Measurements from ENCODE around the gene NR0B2. TPM values are rescaled to one million over a fixed set of nuclear protein-coding genes. Genes with fewer than 3 reads are reported as not detected.
A peak's percentile ranks its signal among the peaks of the same experiment; 100 is the strongest.

Gene NR0B2
- polyA plus RNA-seq, 2 of the 4 experiments (the other 2 are of a cell fraction) = not detected

DNA sequence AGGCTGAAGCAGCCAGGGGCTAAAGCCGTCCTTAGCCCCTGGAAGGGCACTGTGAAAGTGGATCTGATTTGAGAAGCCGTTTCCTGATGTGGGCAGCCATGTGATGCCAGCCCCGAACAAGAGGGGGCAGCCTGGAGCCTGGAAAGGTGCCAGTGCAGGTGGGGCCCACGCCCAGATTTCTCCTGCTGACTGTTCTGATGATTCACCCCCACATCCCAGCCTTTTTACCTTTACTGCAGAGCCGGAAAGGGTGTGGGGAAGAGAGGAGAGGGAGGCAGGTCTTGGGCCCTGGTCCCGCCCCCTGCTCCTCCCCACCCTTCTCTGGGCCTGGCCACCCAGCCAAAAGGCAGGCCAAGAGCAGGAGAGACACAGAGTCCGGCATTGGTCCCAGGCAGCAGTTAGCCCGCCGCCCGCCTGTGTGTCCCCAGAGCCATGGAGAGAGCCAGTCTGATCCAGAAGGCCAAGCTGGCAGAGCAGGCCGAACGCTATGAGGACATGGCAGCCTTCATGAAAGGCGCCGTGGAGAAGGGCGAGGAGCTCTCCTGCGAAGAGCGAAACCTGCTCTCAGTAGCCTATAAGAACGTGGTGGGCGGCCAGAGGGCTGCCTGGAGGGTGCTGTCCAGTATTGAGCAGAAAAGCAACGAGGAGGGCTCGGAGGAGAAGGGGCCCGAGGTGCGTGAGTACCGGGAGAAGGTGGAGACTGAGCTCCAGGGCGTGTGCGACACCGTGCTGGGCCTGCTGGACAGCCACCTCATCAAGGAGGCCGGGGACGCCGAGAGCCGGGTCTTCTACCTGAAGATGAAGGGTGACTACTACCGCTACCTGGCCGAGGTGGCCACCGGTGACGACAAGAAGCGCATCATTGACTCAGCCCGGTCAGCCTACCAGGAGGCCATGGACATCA lies 50.7 kb downstream of the NR0B2 start, which contains the start of gene SFN (continued):
- TF ChIP-seq REST (IDR thresholded peaks at IDR 0.05) = peak; percentile 13; the same call in 1 of the 2 replicates
- TF ChIP-seq SMC3 (IDR thresholded peaks at IDR 0.05) = peak; percentile 32; the same call in 2 of the 3 replicates

GRCh38 chr1:26861889-26862378 lies 51.8 kb downstream of the NR0B2 start:
- H3K27ac ChIP-seq = peak overlapping the region; percentile 79 to 99
- no peak for TF ChIP-seq KDM1A (IDR thresholded peaks at IDR 0.05; ENCODE audit: low read depth)
- no peak for TF ChIP-seq CHD4 (IDR thresholded peaks at IDR 0.05; ENCODE audit: borderline replicate concordance)
- no peak for TF ChIP-seq HOXA7 (CRISPR knock-in tag; IDR thresholded peaks at IDR 0.05)
- H3K4me3 ChIP-seq = no peak overlapping the region
- POLR2A ChIA-PET = no interaction called here
- no peaks in the 10 kb centered on the region for H3K9me3 ChIP-seq
- no peak for FAIRE-seq
- H3K4me1 ChIP-seq = peaks cover 30% of the 10 kb centered on the region
- peak overlapping the region; percentile 100 for H3K4me2 ChIP-seq
- no peak for DNase-seq (ENCODE audit: low read depth in 1 of 2, low spot score in 1 of 2)
- no peak for ATAC-seq
- 46% methylated on average over 6 of the region's 7 CpGs for WGBS (ENCODE audit: missing lambda C conversion rate)
- CTCF ChIA-PET = interaction anchor here (0.9 to 7.2 kb wide), 8 partner anchors 8 to 259 kb away, joined by 3 to 57 read pairs (median 5); no protein-coding TSS in a partner anchor

Other genes with a start within 250 kb of the NR0B2 start
- gene ARID1A, start 218.0 kb downstream of the NR0B2 start, polyA plus RNA-seq (2011; rRNA removed) = 17.4 and 23.9 TPM in 2 replicates
- gene ARID1A, start 218.0 kb downstream of the NR0B2 start, polyA plus RNA-seq (2017; fragmentation: RNase III; extraction: RNeasy Plus Mini Kit Qiagen cat#74134 plus additional on column Dnase treatment) = 21.4 to 24.1 TPM (median 22.4 TPM) in 3 replicates
- 16.2 and 21.7 TPM in 2 replicates for gene PIGV, start 126.0 kb downstream of the NR0B2 start, polyA plus RNA-seq (2011; rRNA removed)
- 6.1 to 7.0 TPM (median 6.6 TPM) in 3 replicates for gene PIGV, start 126.0 kb downstream of the NR0B2 start, polyA plus RNA-seq (2017; fragmentation: RNase III; extraction: RNeasy Plus Mini Kit Qiagen cat#74134 plus additional on column Dnase treatment)
- 20.0 and 27.0 TPM in 2 replicates for gene ZDHHC18, start 87.3 kb downstream of the NR0B2 start, polyA plus RNA-seq (2011; rRNA removed)
- gene ZDHHC18, start 87.3 kb downstream of the NR0B2 start, polyA plus RNA-seq (2017; fragmentation: RNase III; extraction: RNeasy Plus Mini Kit Qiagen cat#74134 plus additional on column Dnase treatment) = 15.0 to 16.2 TPM (median 15.7 TPM) in 3 replicates
- gene SFN, start 50.8 kb downstream of the NR0B2 start, polyA plus RNA-seq (2011; rRNA removed) = 31.0 and 39.8 TPM in 2 replicates
- 114 to 150 TPM (median 141 TPM) in 3 replicates for gene SFN, start 50.8 kb downstream of the NR0B2 start, polyA plus RNA-seq (2017; fragmentation: RNase III; extraction: RNeasy Plus Mini Kit Qiagen cat#74134 plus additional on column Dnase treatment)
- 18.1 and 23.6 TPM in 2 replicates for gene GPN2, start 23.7 kb downstream of the NR0B2 start, polyA plus RNA-seq (2011; rRNA removed)
- gene GPN2, start 23.7 kb downstream of the NR0B2 start, polyA plus RNA-seq (2017; fragmentation: RNase III; extraction: RNeasy Plus Mini Kit Qiagen cat#74134 plus additional on column Dnase treatment) = 16.9 to 18.3 TPM (median 18.1 TPM) in 3 replicates
- 4.9 and 5.4 TPM in 2 replicates for gene GPATCH3, start 13.5 kb downstream of the NR0B2 start, polyA plus RNA-seq (2011; rRNA removed)
- gene GPATCH3, start 13.5 kb downstream of the NR0B2 start, polyA plus RNA-seq (2017; fragmentation: RNase III; extraction: RNeasy Plus Mini Kit Qiagen cat#74134 plus additional on column Dnase treatment) = 7.0 to 8.7 TPM (median 8.3 TPM) in 3 replicates
- 54.8 and 79.0 TPM in 2 replicates for gene NUDC, start 7.8 kb upstream of the NR0B2 start, polyA plus RNA-seq (2011; rRNA removed)
- 133 to 150 TPM (median 134 TPM) in 3 replicates for gene NUDC, start 7.8 kb upstream of the NR0B2 start, polyA plus RNA-seq (2017; fragmentation: RNase III; extraction: RNeasy Plus Mini Kit Qiagen cat#74134 plus additional on column Dnase treatment)
- gene KDF1, start 46.5 kb upstream of the NR0B2 start, polyA plus RNA-seq (2011; rRNA removed) = not detected in 2 replicates
- gene KDF1, start 46.5 kb upstream of the NR0B2 start, polyA plus RNA-seq (2017; fragmentation: RNase III; extraction: RNeasy Plus Mini Kit Qiagen cat#74134 plus additional on column Dnase treatment) = not detected in 3 replicates
- gene TRNP1, start 79.7 kb upstream of the NR0B2 start, polyA plus RNA-seq (2011; rRNA removed) = 113 and 134 TPM in 2 replicates
- 68.5 to 86.3 TPM (median 73.9 TPM) in 3 replicates for gene TRNP1, start 79.7 kb upstream of the NR0B2 start, polyA plus RNA-seq (2017; fragmentation: RNase III; extraction: RNeasy Plus Mini Kit Qiagen cat#74134 plus additional on column Dnase treatment)
- gene TENT5B, start 98.9 kb upstream of the NR0B2 start, polyA plus RNA-seq (2011; rRNA removed) = 0.27 and 0.36 TPM in 2 replicates
- gene TENT5B, start 98.9 kb upstream of the NR0B2 start, polyA plus RNA-seq (2017; fragmentation: RNase III; extraction: RNeasy Plus Mini Kit Qiagen cat#74134 plus additional on column Dnase treatment) = 0.98 to 1.2 TPM (median 1.0 TPM) in 3 replicates
- gene SLC9A1, start 241.2 kb upstream of the NR0B2 start, polyA plus RNA-seq (2011; rRNA removed) = 8.0 and 11.1 TPM in 2 replicates
- gene SLC9A1, start 241.2 kb upstream of the NR0B2 start, polyA plus RNA-seq (2017; fragmentation: RNase III; extraction: RNeasy Plus Mini Kit Qiagen cat#74134 plus additional on column Dnase treatment) = 7.3 to 7.5 TPM (median 7.4 TPM) in 3 replicates

All from A549 (cell line).